ENCODE data around the gene TLE1.
"Not testable (repeated sequence)": the region's sequence is repeated elsewhere in the genome, so short reads cannot be mapped to it uniquely, and the experiment has no call there.

Gene TLE1

DNA sequence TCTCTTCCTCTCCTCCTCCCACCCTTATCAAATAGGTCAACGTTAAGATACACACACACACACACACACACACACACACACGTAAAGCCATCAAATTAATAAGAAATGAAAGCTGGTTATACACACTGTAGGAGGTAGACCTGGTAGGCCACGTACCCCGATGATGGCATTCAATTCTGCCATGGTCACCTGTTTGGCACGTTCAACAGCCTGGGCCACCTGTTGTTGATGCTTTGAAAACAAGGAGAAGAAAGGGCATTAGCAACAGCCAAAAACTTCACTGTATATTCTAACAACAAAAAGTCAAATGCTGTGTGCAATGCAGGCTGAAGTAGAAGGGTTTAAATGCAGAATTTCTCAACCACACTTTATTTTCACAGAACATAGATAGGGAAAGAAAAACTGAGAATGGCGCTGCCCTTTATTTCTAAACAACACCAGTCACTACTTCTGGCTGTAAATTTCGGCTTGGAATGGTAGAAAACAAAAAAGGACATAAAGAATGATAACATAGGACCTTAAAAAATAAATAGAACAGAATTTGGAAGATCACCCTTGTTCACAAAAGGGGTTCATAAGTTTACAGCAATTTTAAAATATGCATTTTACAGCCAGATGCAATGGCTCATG lies 37.2 kb downstream of the TLE1 start:
- DNase-seq: no peak

DNA sequence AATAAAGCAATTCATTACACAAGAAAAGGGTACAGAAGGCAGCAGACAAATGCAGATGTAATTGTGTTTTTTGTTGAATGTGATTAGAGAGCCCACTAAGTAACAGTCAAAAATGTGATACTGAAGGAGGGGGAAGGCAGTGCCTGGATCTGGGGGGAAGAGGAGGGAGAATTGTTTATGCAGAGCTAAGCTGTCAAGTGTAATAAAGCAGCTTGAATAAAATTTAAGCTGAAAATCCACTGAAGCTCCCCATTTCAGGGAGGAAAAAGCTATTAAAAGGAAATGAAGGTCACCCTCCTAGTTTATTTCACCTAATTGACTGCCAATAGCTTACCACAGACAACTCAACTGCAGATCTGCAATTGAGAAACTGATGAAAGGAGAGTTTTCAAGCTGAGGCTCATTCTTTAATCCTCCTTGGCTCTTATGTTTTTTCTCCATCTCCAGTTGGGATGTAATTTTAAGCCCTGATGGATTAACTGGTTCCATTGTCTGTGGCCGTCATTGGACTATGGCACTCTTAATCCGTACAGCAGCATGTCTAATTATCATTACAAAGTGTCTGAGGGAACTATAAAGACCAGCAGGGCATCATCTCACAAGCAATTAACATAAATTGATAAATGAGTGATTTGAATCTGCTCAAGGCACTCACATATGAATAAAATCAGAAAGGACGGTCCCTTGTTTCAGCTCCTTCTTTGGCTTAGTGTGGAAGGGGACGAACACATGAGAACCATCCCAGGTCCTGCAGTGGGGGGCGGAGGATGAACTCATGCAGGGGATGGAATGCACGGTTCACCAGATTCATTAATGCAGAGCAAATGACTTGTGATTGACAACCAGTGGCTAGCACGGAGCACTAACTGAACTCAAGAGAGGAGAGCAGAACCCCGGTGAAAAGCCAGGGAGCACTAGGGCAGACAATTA lies 38.5 kb downstream of the TLE1 start:
- DNase-seq: no peak

- DNase-seq: no peak
Observed at GRCh38 chr9:81649475-81650240, 39.7 kb downstream of the TLE1 start.

DNA sequence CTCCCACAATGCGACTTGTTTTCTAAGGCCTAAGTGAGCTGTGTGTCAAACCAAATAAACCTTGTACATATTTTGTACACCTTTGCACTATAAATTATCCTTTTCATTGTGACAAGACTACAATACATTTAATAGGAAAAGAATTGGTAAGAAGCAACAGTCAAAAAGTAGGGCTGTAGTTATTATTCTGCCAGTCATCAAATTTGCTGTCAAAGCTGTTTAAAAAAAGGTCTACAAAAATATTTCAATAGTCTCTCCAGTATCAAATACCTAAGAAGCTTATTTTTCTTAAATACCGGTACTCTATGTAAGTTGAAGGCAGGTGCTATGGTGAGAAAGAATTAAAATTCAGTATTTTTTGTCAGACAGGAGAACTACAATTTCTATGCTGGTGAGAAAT lies 40.5 kb downstream of the TLE1 start:
- no peak for DNase-seq

DNA sequence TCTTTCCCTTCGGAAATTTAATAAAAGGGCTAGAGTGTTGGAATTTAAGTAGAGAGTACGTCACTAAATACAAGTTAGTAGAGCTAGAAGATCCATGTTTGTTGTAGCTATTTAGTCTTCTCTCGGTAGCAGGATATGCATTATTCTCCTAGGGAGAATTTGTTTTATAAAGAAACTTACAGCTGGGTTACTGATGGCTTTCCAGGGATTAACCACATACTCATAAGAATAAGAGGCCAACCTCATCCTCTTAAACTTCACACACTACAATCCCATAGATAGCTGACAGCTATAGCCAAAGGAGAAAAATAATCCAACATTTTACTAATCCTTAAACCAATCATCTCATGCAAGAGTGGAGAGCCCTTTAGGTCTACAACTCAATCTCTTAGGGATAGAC lies 43.0 kb downstream of the TLE1 start:
- no peak for DNase-seq

DNA sequence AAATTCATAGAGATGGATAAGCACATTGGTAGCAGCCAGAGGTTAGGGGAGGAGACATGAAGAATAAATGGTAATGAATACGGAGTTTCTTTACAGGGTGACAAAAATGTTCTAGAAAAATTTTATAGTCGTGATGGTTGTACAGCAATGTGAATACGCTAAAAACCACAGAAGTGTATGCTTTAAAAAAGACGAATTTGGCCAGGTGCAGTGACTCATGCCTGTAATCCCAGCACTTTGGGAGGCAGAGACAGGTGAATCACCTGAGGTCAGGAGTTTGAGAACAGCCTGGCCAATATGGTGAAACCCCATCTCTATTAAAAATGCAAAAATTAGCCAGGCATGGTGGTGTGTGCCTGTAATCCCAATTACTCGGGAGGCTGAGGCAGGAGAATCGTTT lies 44.8 kb downstream of the TLE1 start:
- not testable (repeated sequence) for DNase-seq

DNA sequence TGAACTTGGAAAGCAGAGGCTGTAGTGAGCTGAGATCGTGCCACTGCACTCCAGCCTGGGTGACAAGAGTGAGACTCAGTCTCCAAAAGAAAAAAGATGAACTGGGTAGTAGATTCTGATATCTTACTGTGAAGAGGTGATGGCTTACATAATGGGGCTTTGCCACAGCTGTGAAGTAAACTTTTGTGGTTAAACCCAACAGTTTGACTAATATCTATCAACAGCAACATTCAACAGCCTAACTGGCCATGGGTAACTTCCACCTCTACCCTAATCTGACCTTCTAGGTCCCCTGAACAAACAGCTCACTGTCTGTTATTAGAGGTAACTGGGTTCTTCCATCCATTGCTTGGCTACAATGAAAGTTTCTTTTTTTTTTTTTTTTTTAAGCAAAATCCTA lies 52.1 kb downstream of the TLE1 start:
- DNase-seq: no peak

DNA sequence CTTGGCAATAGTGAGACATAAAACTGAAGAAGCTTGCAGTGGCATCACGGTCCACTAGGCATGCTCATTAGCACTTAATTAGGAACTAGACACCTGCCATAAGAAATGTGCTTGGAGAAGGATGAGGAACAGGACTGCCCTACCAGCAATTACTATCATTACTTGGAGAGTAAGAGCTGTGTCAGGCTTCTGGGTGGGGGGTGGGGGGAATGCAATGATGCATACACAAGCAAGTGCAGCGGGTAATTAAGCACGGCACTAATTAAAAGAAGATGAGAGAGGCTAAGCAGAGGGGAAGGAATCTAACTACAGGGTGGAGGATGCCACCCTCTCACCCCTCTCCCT lies 53.1 kb downstream of the TLE1 start:
- no peak for DNase-seq

- no peak for DNase-seq
Observed at GRCh38 chr9:81635521-81636254, 53.7 kb downstream of the TLE1 start.

- no peak for DNase-seq
Observed at GRCh38 chr9:81634915-81635516, 54.3 kb downstream of the TLE1 start.

GRCh38 chr9:81633952-81634854 lies 55.1 kb downstream of the TLE1 start:
- DNase-seq: no peak

- DNase-seq: no peak
Observed at GRCh38 chr9:81632599-81632998, 56.7 kb downstream of the TLE1 start.

DNA sequence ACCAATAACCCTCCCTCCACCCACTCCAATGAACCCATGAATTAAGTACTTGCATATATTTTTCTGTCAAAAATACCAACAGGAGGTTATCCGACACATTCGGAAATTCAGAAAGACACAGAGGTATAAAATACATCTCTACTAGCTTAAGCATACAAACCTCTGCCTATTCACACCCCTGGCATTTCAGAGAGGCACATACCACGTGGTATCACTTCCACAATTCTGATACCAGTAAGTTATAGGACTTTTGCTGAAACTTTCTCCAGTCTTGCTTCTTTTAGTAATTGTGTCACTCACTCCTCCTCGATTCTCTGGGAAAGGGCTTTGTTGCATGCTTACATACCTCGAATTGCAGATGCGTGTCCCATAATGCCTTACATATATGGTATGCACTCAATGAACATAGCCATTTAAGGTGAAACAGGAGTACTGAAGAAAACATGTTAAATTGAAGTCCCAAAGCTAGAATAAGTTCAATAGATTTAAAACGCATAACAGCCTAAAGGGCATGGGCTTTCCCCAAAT lies 58.1 kb downstream of the TLE1 start:
- DNase-seq: no peak

GRCh38 chr9:81629440-81629839 lies 59.9 kb downstream of the TLE1 start:
- DNase-seq: no peak

GRCh38 chr9:81628897-81629296 lies 60.5 kb downstream of the TLE1 start:
- DNase-seq: no peak

GRCh38 chr9:81627481-81627880 lies 61.9 kb downstream of the TLE1 start:
- no peak for DNase-seq

DNA sequence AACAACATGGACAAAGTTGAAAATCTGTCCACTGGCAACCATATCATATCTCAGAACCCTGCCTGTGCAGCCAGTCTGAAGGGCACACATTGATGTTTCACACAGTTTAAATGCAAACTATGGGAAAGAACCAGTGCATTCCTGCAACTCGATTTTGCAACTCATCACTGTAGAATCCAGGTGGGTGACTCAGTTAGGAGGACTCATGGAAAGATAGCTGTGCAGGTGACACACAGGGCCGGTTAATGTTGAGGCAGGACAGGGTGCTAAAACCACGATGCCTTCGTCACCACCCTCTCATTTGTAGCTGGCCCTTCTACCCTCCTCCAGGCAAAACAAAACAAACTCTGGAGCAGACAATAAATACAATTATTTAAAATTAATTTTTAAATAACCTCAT lies 62.8 kb downstream of the TLE1 start:
- no peak for DNase-seq

DNA sequence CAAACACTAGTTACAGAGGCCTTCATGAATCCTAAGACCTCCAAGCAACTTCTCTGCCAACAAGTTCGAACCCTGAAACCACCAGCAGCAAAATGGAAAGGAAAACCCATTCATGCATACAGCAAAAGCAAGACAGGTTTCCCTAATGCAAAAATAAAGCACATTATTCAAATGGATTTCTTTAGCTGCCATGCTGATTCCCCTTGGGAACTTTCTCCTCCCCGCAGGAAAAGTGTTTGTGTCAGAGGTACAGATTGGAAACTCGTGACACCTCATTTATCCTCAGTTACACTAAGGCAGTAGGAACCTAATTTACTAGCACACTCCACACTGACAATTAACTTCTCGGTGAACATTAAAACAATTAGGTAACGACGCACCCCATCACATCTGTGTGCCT lies 63.4 kb downstream of the TLE1 start:
- DNase-seq: no peak

DNA sequence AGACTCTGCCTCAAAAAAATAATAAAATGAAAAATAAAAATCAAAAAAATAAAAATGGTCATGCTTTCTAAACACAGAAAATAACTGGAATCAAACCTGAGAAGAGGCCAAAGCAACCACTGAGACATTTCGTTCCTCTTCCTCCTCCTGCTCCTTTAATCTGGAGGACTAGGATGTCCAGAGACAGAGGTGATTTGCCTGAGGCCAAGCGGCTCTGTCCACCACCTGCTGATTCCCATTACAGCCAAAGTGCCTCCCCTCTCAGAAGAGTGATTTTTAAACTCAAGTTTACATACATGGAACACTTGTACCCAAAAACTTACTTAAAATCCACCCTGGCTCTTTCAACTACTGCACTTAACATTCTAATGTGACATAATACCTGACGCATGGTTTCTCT lies 65.6 kb downstream of the TLE1 start:
- no peak for DNase-seq

DNA sequence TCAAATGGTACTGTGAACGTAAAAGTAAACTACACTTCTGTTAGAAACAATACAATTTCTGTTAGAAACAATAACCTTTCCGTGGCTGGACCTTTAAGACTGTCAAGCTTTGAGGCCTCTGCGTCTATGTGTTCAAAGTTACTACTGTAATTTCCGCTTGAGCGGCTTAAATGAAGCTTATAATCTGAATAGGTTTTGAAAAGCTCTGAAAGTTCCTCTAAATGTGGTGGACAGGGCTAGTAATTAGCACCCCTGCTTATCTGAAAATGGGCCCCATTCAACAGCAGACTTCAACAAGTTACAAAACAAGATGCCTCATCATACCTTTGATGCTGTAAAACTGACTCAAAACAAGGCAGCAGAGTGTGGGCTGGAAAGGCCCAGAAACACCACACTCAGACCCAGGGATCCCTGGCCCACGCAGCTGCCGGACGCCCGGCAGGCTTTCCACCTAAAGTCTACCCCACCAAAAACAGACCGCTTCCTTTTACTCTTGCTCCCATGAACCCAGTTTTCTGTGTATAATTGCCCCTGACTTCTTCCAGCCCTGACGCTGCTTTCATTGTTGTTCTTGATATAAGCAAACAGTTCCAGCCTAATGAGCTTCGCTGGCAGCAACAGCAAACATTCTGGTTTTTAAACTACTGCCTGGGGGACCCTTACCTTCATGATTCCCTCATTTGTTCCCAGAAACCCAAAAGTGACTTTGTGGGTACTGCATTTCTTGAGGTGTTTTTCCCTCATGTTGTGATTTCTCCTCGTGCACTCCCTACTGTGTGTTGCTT lies 66.7 kb downstream of the TLE1 start:
- no peak for DNase-seq
